Mucosa of descending colon (tissue), 3 donors: ENCODE results near the gene ACVRL1. TPM values are rescaled to one million over a fixed set of nuclear protein-coding genes. Genes with fewer than 3 reads are reported as not detected.

ENCODE experiments used
- ATAC-seq: fragments of 200-7000 bp; cut with Tn5 transposase; one replicate; pipeline ENCODE4 v1.9.1; 2020; ENCODE audit warnings: mild to moderate bottlenecking, moderate library complexity
- DNase-seq, 3 donors: peaks; one replicate each; pipeline ENCODE4 v3.0.0-alpha.2; 2020
- H3K36me3 ChIP-seq: fragments of 200-600 bp; one replicate; pipeline ENCODE4 v1.8.0; 2021; ENCODE audit warnings: low read depth, mild to moderate bottlenecking
- H3K4me1 ChIP-seq: fragments of 200-600 bp; one replicate; pipeline ENCODE4 v1.8.0; 2021; ENCODE audit warnings: low read depth, mild to moderate bottlenecking
- H3K4me3 ChIP-seq: fragments of 200-600 bp; one replicate; pipeline ENCODE4 v1.8.0; 2021; ENCODE audit warnings: mild to moderate bottlenecking
- H3K9me3 ChIP-seq: fragments of 200-600 bp; one replicate; pipeline ENCODE4 v1.8.0; 2021; ENCODE audit warnings: mild to moderate bottlenecking
- intact Hi-C, 2 donors: fragments of 100-400 bp; cut with DNase I in 1 of 2; cut with micrococcal nuclease in 1 of 2; formaldehyde crosslinking; loops; one replicate each; pipeline versions ENCODE4 v1.11.0 to v1.11.1; 2022; cut with DNase I, micrococcal nuclease
- total RNA-seq, 3 donors: library from RNA; stranded (reverse); fragmentation: NEBNext Ultra II Directional in 2 of 3; extraction: Animal tissue kit (Norgen Biotek cat#: 25700) in 2 of 3; gene quantifications; one replicate each; pipeline versions ENCODE4 v1.2.1 to v1.2.4, GENCODE V29; 2021 to 2023
- TF ChIP-seq, protein P1 (sequence below): fragments of 200-600 bp; IDR thresholded peaks from one replicate; pipeline ENCODE4 v1.8.0; 2022; ENCODE audit warnings: antibody characterized with exemption, mild to moderate bottlenecking
- donor health status: DM: no; HTN: no; CAD: no; lungs with moderate emphysema.
- donor health status: DM: no; HTN: no; CAD: no.
- donor health status: DM: no; HTN: yes; CAD: no.

The ACVRL1 gene
- total RNA-seq, 3 donors from 2014 or later, result 132 to 261 (median 247) TPM

DNA sequence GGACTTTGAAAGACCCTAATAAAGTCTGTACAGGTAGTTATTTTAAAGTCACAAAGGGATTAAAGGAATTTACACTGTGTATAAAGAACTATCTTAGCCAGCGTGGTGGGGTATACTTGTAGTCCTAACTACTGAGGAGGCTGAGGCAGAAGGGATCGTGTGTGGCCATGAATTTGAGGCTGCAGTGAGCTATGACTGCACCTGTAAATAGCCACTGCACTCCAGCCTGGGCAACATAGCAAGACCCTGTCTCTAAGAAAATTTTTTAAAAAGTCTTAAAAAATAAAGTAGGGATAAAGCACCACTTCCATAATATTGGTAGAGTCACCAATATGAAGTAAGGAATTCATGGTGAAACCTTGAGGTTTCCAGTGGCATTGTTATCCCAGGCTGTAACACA, 62.3 kb downstream of the ACVRL1 start:
- Histone ChIP-seq H3K4me1 (peaks cover 38% of the 10 kb centered on the region), H3K4me3 (no peak overlapping the region), H3K36me3 (no peaks in the 10 kb centered on the region), H3K9me3 (no peaks in the 10 kb centered on the region)
- intact Hi-C loops, result loop anchor here in 1 of 2 donors (10.0 kb wide), 1 partner anchor 75 kb away; no protein-coding TSS in a partner anchor
- TF ChIP-seq, protein P1, sequence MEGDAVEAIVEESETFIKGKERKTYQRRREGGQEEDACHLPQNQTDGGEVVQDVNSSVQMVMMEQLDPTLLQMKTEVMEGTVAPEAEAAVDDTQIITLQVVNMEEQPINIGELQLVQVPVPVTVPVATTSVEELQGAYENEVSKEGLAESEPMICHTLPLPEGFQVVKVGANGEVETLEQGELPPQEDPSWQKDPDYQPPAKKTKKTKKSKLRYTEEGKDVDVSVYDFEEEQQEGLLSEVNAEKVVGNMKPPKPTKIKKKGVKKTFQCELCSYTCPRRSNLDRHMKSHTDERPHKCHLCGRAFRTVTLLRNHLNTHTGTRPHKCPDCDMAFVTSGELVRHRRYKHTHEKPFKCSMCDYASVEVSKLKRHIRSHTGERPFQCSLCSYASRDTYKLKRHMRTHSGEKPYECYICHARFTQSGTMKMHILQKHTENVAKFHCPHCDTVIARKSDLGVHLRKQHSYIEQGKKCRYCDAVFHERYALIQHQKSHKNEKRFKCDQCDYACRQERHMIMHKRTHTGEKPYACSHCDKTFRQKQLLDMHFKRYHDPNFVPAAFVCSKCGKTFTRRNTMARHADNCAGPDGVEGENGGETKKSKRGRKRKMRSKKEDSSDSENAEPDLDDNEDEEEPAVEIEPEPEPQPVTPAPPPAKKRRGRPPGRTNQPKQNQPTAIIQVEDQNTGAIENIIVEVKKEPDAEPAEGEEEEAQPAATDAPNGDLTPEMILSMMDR, result no peak
- ATAC-seq (no peak), DNase-seq (no peak)

DNA sequence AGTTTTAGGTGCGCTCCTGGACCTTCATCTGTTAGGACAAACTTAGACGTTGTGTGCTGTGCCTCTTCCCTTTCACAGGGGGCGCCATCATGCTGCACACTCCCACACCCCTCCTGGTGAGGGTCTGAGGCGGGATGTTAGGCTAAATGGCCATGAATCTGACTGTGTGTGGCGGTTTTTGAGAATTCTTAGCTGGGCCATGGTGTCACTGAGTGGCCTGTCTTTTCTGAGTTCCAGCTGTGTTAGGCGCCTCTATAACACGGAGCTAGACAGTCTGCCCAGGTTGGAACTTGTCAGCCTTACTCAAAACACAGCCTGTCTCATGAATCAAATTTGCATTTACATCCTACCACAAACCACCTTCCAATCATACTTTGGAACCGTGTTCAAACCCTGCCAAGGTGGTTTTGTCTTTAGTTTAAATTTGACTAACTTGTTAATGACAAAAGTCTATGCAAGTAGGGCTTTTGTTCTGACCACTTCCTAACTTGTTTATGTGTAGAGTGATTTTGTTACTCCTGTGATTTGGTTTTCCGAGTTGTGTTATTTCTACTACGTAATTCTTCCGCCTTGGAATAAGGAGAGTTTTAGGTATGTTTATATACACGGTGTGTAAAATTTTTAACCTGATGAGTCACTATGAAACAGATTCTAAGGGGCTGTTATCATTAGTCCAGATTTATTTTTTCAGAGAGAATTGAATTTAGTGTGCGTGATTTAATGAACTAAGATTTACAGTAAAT, 63.8 kb downstream of the ACVRL1 start:
- intact Hi-C loops, result loop anchor here in 1 of 2 donors (10.0 kb wide), 1 partner anchor 76 kb away; no protein-coding TSS in a partner anchor
- Histone ChIP-seq H3K4me1 (peaks cover 38% of the 10 kb centered on the region), H3K9me3 (no peaks in the 10 kb centered on the region), H3K36me3 (no peaks in the 10 kb centered on the region), H3K4me3 (no peak overlapping the region)
- ATAC-seq (peak; percentile 70), DNase-seq (peak in 1 of 3 donors; percentile 36)
- TF ChIP-seq, protein P1, result peak; percentile 18

DNA sequence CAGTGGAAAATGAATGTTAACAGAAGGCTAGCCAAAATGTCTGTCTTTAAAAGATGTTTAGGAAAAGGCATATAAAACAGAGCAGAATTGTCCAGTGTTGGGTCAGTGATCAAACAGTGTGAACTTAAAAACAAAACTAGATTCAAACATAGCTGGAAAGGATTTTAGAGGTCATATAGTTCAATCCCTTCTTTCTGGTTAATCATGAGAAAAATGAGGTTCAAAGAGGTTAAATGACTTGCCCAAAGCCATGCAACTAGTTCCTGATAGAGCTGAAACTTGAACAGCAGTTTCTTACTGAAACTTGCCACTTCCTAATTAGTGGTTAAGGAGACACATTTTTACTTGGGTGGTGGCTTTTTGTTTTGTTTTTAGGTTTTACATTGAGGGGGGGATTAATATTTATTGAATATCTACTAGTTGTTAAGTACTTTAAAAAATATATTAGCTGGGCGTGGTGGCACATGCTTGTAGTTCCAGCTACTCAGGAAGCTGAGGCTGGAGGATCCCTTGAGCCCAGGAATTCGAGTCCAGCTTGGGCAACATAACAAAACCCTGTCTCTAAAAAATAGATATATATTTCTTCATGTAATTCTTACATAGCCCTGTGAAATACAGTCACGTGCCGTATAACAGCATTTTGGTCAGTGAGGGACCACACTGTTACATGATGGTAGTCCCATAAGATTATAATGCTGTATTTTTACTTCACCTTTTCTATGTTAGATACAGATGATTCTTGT, 64.5 kb downstream of the ACVRL1 start:
- intact Hi-C loops, result loop anchor here in 1 of 2 donors (10.0 kb wide), 1 partner anchor 77 kb away; no protein-coding TSS in a partner anchor
- Histone ChIP-seq H3K9me3 (no peaks in the 10 kb centered on the region), H3K4me1 (peaks cover 38% of the 10 kb centered on the region), H3K36me3 (no peaks in the 10 kb centered on the region), H3K4me3 (no peak overlapping the region)
- ATAC-seq (no peak), DNase-seq (no peak)
- TF ChIP-seq, protein P1, result no peak

DNA sequence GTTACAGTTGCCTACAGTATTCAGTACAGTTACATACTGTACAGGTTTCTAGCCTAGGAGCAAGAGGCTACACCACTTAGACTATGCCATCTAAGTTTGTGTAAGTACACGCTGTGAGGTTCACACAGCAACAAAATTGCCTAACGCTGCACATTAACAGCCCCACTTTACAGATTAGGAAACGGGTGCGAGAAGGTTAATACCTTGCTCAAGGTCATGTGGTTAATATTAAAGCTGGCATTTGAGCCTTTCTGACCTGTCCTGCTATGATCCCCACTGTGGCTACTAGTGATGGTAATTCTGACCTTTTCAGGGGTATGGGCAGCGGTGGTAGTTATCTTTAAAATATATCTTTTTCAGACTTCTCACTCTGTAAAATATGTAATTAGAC, 65.1 kb downstream of the ACVRL1 start:
- no peaks in the 10 kb centered on the region for H3K36me3 ChIP-seq
- intact Hi-C loops, result loop anchor here in 1 of 2 donors (10.0 kb wide), 1 partner anchor 78 kb away; no protein-coding TSS in a partner anchor
- ATAC-seq (no peak), DNase-seq (no peak)
- no peaks in the 10 kb centered on the region for H3K9me3 ChIP-seq
- H3K4me3 ChIP-seq, result no peak overlapping the region
- peaks cover 38% of the 10 kb centered on the region for H3K4me1 ChIP-seq
- TF ChIP-seq, protein P1, result no peak

DNA sequence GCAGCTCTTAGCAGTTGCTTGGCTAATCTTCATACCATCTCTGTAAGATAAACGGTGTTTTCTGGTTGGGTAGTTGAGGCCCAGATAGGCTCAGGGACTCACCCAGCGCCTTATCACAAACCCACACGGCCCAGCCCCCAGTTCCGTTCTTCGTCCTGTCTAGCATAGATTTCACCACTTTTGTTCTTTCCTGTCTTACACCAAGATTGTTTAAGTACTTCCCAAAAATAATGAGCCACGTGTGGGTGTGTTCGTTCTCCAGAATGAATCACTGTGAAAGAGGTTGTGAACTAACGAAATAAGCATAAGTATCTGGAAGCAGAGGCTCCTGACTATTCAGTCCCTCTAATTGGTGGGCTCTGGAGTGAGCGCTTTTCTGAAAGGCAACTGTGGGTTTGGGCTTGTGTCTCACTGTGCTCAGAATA, 65.6 kb downstream of the ACVRL1 start:
- intact Hi-C loops, result loop anchor here in 1 of 2 donors (10.0 kb wide), 1 partner anchor 78 kb away; no protein-coding TSS in a partner anchor
- ATAC-seq, result peak; percentile 46
- peaks cover 38% of the 10 kb centered on the region for H3K4me1 ChIP-seq
- peak in 2 of 3 donors; percentile 40 to 69 for DNase-seq
- no peak overlapping the region for H3K4me3 ChIP-seq
- TF ChIP-seq, protein P1, result no peak
- H3K9me3 ChIP-seq, result no peaks in the 10 kb centered on the region
- H3K36me3 ChIP-seq, result no peaks in the 10 kb centered on the region

Other genes starting within 250 kb of the ACVRL1 start
- gene FIGNL2, start 58.8 kb upstream of the ACVRL1 start, total RNA-seq, result under 1 TPM; 0.26 to 0.44 (median 0.34) TPM
- gene ANKRD33, start 19.4 kb upstream of the ACVRL1 start, total RNA-seq, result under 1 TPM in 1 of 3 donors, not detected in 2; 0.46 TPM
- 10 to 100 TPM; 42.4 to 95.7 (median 77.3) TPM for gene ACVR1B, start 44.2 kb downstream of the ACVRL1 start, total RNA-seq
- gene TAMALIN, start 99.4 kb downstream of the ACVRL1 start, total RNA-seq, result 10 to 100 TPM in 2 of 3 donors, 1 to 10 TPM in 1; 9.4 to 19.6 (median 13.8) TPM
- gene NR4A1, start 143.9 kb downstream of the ACVRL1 start, total RNA-seq, result 100 to 1,000 TPM in 1 of 3 donors, 10 to 100 TPM in 2; 16.2 to 123 (median 44.6) TPM
- gene ATG101, start 162.5 kb downstream of the ACVRL1 start, total RNA-seq, result 10 to 100 TPM; 30.1 to 37.5 (median 33.0) TPM
- gene SMIM41, start 172.2 kb downstream of the ACVRL1 start, total RNA-seq, result under 1 TPM in 2 of 3 donors, not detected in 1; 0.32 to 0.41 TPM